Esophagus (tissue), 2 donors: ENCODE results near the gene NUCKS1. TPM values are rescaled to one million over a fixed set of nuclear protein-coding genes. Genes with fewer than 3 reads are reported as not detected.
"Not testable (repeated sequence)": the region's sequence is repeated elsewhere in the genome, so short reads cannot be mapped to it uniquely, and the experiment has no call there.

Experiments used
- H3K27ac ChIP-seq, 2 donors: one replicate each; pipeline ENCODE4 v1.5.1; 2013; ENCODE audit warnings: low read depth in 2 of 2, mild to moderate bottlenecking in 2 of 2, inconsistent platforms in 1 of 2, low read length in 1 of 2, moderate library complexity in 1 of 2
- H3K27me3 ChIP-seq, 2 donors: one replicate each; pipeline ENCODE4 v1.6.1; 2013; ENCODE audit warnings: low read length in 2 of 2, control low read depth in 1 of 2, mild to moderate bottlenecking in 1 of 2; ENCODE audit not compliant: insufficient read depth in 2 of 2, control insufficient read depth in 1 of 2
- H3K36me3 ChIP-seq, 2 donors: one replicate each; pipeline ENCODE4 v1.6.1; 2013; ENCODE audit warnings: low read length in 1 of 2; ENCODE audit not compliant: control insufficient read depth in 2 of 2, insufficient read depth in 2 of 2
- H3K4me1 ChIP-seq, 2 donors: one replicate each; pipeline ENCODE4 v1.6.1; 2013; ENCODE audit warnings: low read length in 1 of 2; ENCODE audit not compliant: control insufficient read depth in 2 of 2, insufficient read depth in 2 of 2
- H3K4me3 ChIP-seq, 2 donors: one replicate each; pipeline ENCODE4 v1.5.1; 2013; ENCODE audit warnings: low read length in 2 of 2, mild to moderate bottlenecking in 2 of 2, low read depth in 1 of 2, moderate library complexity in 1 of 2
- H3K9me3 ChIP-seq, 2 donors: one replicate each; pipeline ENCODE4 v1.6.1; 2013; ENCODE audit warnings: mild to moderate bottlenecking in 2 of 2, low read depth in 1 of 2, low read length in 1 of 2, moderate library complexity in 1 of 2; ENCODE audit not compliant: control insufficient read depth in 2 of 2, insufficient read depth in 1 of 2
- WGBS, 2 donors: extraction: QIAGEN DNeasy Blood & Tissue Kit; methylation state at CpG; one replicate each; pipeline ENCODE4 v1.1.7; 2013; 5-methylcytosine and 5-hydroxymethylcytosine counted together
- polyA plus RNA-seq, 2 donors: library from polyadenylated mRNA; stranded (reverse); fragments of 200-250 nt; gene quantifications; one replicate each; pipeline ENCODE4 v1.2.3, GENCODE V29; 2013
- donor health status: healthy with polysubstance abuse.
- donor health status: Bipolar disorder and iron deficiency.

The NUCKS1 gene
- polyA plus RNA-seq, 2 donors: 25.1 to 26.5 TPM

DNA sequence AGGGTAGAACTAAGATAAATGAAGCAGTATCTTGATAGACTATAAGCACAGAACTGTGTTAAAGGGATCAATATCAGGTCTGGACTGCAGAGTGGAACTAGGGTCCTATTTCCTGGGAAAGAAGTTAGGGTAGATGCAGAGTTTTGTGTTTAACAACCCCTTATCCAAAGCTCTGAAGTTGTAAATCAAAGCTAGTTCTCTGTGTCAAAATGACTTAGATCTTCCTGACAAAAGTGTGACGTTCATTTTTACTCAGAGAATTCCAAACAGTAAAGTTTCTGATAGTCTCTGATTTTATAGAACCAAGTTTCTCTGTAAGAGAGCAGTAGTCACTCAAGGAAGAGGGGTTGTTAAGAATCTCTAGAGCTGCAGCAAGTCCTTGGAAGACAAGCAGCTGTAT, 8.3 kb downstream of the NUCKS1 start:
- H3K27ac ChIP-seq: no peak overlapping the region
- no peak overlapping the region for H3K4me3 ChIP-seq
- no peaks in the 10 kb centered on the region for H3K9me3 ChIP-seq
- 47 to 51% methylated on average over 1 of the region's 1 CpG for WGBS, 2 donors
- no peaks in the 10 kb centered on the region for H3K36me3 ChIP-seq
- no peaks in the 10 kb centered on the region for H3K4me1 ChIP-seq
- no peaks in the 10 kb centered on the region for H3K27me3 ChIP-seq

DNA sequence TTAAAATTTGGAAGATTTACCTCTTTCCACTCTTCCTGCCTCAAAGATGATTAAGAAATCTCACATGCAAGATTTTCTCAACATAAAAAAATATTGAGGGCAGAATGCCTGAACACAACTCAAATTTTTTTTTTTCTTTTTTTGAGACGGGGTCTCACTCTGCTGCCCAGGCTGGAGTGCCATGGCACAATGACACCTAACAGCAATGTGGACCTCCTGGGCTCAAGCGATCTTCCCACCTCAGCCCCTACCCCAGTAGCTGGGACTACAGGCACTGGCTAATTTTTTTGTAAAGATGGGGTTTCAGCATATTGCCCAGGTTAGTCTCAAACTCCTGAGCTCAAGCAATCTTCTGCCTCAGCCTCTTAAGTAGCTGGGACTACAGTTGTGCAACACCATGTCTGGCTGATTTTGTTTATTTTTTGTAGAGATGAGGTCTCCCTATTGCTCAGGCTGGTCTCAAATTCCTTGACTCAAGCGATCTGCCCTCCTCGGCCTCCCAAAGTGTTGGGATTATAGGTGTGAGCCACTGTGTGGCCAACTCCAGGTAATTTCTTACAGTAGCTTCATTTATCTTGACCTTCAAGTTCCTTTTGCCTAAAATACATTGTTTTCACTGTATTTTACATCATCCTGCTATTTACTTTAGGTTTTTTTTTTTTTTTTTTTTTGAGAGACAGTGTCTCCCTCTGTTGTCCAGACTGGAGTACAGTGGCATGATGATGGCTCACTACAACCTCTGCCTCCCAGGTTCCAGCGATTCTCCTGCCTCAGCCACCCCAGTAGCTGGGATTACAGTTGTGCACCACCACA, 10.4 kb downstream of the NUCKS1 start:
- no peaks in the 10 kb centered on the region for H3K4me1 ChIP-seq
- 71% methylated on average over 5 of the region's 5 CpGs for WGBS, 2 donors
- H3K27ac ChIP-seq: no peak overlapping the region
- H3K4me3 ChIP-seq: no peak overlapping the region
- H3K9me3 ChIP-seq: no peaks in the 10 kb centered on the region
- H3K36me3 ChIP-seq: no peaks in the 10 kb centered on the region
- H3K27me3 ChIP-seq: no peaks in the 10 kb centered on the region

DNA sequence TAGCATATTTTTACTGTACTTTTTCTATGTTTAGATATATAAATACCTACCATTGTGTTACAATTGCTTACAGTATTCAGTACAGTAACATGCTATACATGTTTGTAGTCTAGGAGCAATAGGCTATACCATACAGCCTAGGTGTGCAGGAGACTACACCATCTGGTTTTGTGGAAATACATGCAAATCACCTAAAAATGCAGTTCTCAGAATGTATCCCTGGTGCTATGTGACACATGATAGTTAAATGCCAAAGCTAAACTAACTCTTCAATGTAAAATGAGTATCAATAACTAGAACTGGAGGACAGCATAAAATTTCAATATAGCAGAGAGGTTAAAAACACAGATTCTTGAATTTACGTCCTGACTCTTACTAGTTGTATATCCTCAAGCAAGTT, 14.8 kb downstream of the NUCKS1 start:
- Histone ChIP-seq H3K4me3 (no peak overlapping the region), H3K27ac (no peak overlapping the region), H3K9me3 (no peaks in the 10 kb centered on the region), H3K4me1 (no peaks in the 10 kb centered on the region), H3K36me3 (no peaks in the 10 kb centered on the region), H3K27me3 (no peaks in the 10 kb centered on the region)
- WGBS, 2 donors: 75 to 85% methylated on average over 1 of the region's 1 CpG

DNA sequence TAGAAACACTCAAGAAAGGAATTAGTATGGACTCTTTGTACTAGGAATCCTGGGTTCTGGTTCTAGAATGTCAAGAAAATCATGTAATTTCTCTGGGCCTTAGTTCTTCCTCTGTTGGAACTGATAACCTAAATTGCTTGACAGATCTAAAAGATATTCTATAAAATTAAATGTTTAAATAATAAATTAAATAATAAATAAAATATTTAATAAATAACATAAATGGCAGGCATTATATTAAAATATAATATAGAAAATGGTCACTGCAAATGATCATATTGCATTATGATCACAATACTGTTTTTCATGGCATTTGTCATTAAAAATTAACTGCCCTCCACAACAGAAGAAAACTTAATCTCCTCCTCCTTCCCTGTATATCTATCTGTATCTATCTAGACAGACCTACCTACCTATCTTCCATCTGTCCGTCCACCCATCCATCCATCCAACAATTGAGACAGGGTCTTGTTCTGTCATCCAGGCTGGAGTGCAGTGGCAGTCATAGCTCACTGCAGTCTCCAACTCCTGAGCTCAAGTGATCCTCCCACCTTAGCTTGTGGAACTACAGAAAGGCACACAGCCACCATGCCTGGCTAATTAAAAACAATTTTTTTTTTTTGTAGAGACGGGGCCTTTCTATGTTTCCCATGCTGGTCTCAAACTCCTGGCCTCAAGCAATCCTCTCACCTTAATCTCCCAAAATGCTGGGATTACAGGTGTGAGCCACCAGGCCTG, 16.4 kb downstream of the NUCKS1 start:
- Histone ChIP-seq H3K27me3 (no peaks in the 10 kb centered on the region), H3K4me3 (no peak overlapping the region)
- WGBS, 2 donors: 86% methylated on average over 2 of the region's 2 CpGs

DNA sequence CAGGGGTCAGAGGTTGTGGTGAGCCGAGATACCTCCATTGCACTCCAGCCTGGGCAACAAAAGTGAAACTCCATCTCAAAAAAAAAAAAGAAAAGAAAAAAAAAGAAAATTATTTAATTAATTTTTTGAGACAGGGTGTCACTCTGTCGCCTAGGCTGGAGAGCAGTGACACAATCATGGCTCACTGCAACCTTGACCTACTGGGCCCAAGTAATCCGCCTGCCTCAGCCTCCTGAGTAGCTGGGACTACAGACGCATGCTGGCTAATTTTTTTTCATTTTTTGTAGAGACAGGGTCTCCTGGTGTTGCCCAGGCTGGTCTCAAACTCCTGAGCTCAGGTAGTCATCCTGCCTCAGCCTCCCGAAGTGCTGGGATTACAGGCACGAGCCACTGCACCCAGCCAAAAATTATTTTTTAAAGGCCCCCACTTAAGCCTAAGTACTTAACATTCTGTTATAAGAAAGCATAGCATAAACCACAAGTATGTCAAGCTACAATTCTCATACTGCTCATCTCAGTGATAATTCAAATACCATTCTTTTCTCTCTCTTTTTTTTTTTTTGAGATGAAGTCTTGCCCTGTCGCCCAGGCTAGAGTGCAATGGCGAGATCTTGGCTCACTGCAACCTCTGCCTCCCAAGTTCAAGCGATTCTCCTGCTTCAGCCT, 19.9 kb downstream of the NUCKS1 start:
- Histone ChIP-seq H3K27ac (no peak overlapping the region), H3K4me1 (no peaks in the 10 kb centered on the region), H3K4me3 (no peak overlapping the region), H3K36me3 (peaks cover 0 to 4% of the 10 kb centered on the region in 2 donors), H3K27me3 (no peaks in the 10 kb centered on the region), H3K9me3 (no peaks in the 10 kb centered on the region)
- 94 to 97% methylated on average over 9 of the region's 9 CpGs for WGBS, 2 donors

More for the DNA sequence above, 16.4 kb downstream of the NUCKS1 start:
- H3K4me1 ChIP-seq: no peaks in the 10 kb centered on the region
- H3K27ac ChIP-seq: no peak overlapping the region
- no peaks in the 10 kb centered on the region for H3K36me3 ChIP-seq
- no peaks in the 10 kb centered on the region for H3K9me3 ChIP-seq

DNA sequence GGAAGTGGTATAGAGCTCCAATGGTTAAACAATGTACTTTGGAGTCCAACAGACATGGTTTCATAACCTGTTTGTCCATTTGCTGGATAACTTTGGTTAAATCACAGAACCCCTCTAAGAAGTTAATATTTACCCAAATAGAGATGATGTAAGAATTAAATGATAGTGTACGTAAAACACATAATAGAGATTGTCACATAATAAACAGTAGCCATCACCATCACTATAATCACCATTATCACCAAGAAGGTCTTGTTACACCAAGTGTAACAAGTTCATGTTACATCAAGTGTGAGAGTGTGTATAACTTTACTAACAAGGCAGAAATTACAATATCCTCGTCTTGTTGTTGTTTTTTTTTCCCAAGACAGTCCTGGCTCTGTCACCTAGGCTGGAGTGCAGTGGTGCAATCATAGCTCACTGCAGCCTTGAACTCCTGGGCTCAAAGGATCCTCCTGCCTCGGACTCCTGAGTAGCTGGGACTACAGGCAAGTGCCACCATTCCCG, 23.3 kb downstream of the NUCKS1 start:
- H3K27ac ChIP-seq: no peak overlapping the region
- no peaks in the 10 kb centered on the region for H3K9me3 ChIP-seq
- no peaks in the 10 kb centered on the region for H3K4me1 ChIP-seq
- no peak overlapping the region for H3K4me3 ChIP-seq
- H3K36me3 ChIP-seq: peaks cover 0 to 4% of the 10 kb centered on the region in 2 donors
- no peaks in the 10 kb centered on the region for H3K27me3 ChIP-seq
- WGBS, 2 donors: 82 to 85% methylated on average over 4 of the region's 4 CpGs

DNA sequence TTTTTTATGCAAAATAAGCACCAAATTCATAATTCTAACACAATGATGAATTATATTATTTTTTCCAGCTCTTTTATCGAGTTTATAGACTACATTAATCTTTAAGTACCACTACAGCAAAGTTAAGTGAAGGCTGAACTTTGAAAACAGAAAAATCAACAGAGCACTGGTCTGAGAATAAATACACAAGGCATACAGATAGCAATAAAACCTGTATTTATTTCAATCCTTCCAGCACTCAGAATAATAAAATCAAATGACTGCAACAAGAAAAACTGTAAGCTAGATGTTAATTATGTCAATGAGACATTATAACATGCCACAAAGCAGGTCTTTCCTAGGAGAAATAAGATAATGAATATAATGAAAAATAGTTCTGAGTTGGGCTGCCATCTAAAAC, 24.5 kb downstream of the NUCKS1 start:
- H3K27me3 ChIP-seq: no peaks in the 10 kb centered on the region
- 73 to 93% methylated on average over 1 of the region's 1 CpG for WGBS, 2 donors
- H3K4me1 ChIP-seq: no peaks in the 10 kb centered on the region
- H3K9me3 ChIP-seq: no peaks in the 10 kb centered on the region
- no peak overlapping the region for H3K27ac ChIP-seq
- peaks cover 0 to 4% of the 10 kb centered on the region in 2 donors for H3K36me3 ChIP-seq
- no peak overlapping the region for H3K4me3 ChIP-seq

DNA sequence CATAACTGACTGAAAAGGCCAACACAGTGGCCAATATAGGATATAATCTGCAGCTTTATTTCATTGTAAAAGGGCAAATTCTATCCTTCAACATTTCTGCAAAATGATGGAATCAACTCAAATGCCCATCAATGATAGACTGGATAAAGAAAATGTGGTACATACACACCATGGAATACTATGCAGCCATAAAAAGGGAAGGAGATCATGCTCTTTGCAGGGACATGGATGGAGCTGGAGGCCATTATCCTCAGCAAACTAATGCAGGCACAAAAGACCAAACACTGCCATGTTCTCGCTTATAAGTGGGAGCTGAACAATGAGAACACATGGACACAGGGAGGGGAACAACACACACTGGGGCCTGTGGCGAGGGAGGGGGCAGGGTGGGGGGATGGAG, 29.2 kb downstream of the NUCKS1 start:
- not testable (repeated sequence) for H3K4me3 ChIP-seq, H3K27me3 ChIP-seq, H3K27ac ChIP-seq, H3K9me3 ChIP-seq, H3K4me1 ChIP-seq, H3K36me3 ChIP-seq
- WGBS, 2 donors: 91 to 97% methylated on average over 2 of the region's 2 CpGs

DNA sequence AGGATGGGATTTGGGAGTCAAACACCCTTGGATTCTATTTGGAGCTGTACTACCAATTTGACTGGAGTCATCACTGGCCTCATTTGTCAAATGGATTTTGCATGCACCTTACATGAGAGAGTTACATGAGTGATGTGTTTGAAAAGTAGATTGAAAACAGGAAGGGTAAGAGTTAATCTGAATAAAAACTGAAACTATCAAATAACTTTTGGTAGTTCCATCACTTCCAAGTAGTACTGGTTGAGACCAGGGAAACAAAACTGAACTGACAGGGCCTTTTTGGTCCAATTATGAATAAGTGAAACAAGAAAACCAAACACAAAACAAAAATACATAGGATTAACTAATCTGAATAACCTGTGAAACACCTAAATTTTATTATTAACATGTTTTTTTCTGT, 30.2 kb downstream of the NUCKS1 start:
- Histone ChIP-seq H3K27ac (no peak overlapping the region), H3K27me3 (no peaks in the 10 kb centered on the region), H3K36me3 (peaks cover 0 to 10% of the 10 kb centered on the region in 2 donors), H3K9me3 (no peaks in the 10 kb centered on the region), H3K4me1 (no peaks in the 10 kb centered on the region), H3K4me3 (no peak overlapping the region)
